Keratinocyte (primary cell): ENCODE data around the gene PBX2.

Source experiments
- CTCF ChIP-seq, 3 experiments: IDR thresholded peaks in 1 of 3; conservative IDR thresholded peaks in 1 of 3; optimal IDR thresholded peaks in 1 of 3; 2 replicates in 2 of 3; 3 replicates in 1 of 3; pipeline versions ENCODE3 to v1.5.1; 2011; ENCODE audit warnings: low read length in 3 of 3, mild to moderate bottlenecking in 3 of 3, moderate library complexity in 2 of 3, control low read depth in 1 of 3, inconsistent platforms in 1 of 3; ENCODE audit not compliant: insufficient read depth in 2 of 3; ENCODE audit errors: extremely low read depth in 1 of 3
- EZH2 ChIP-seq: IDR thresholded peaks from one replicate; pipeline ENCODE4 v1.6.1; 2012; ENCODE audit warnings: inconsistent platforms, mild to moderate bottlenecking, low read length, moderate library complexity

GRCh38 chr6:32190054-32190851, at the start of gene PBX2:
- TF ChIP-seq CTCF (optimal IDR thresholded peaks at IDR 0.05 in 1 of 3, IDR thresholded peaks at IDR 0.05 in 1 of 3, conservative IDR thresholded peaks at IDR 0.05 in 1 of 3; ENCODE audit: extremely low read depth in 1 of 3, insufficient read depth in 2 of 3, low read length in 3 of 3) (no peak), EZH2 (no peak)
